ENCODE results near the gene GRB10.

DNA sequence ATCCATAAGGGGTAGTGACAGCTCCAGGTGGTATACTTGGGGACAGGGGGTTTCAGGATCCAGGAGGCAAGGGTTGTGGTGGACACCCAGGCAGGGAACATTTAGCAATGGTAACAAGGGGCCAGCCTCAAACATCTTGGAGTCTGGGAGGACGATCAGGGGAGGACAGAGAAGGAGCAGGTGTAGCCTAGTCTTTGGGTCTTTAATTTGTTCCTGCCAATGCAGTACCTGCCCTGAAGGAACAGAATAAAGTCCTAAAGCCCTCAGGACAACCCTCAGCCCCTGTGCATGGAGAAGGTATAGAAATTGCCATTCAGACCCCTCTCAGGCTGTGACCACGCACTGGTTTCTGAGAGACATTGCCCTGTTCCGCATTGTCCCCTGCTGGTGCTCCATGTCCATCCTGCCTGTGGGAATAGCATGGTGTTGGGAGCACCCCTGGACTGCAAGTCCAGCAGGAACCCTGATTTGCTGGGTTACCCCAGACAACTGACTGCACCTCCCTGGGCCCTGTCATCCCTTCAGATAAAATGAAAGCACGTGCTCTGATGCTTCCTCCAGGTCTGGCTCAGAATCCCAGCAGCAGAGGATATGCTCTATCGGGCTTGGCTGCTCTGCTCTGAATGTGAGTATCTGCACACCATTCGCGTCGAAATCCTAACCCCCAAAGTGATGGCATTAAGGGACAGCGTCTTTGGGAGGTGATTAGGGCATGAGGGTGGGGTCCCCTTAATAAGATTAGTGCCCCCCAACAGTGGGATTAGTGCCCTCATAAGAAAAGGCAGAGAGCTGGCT, 241.7 kb downstream of the GRB10 start:
- TF ChIP-seq POLR2AphosphoS5 (IDR thresholded peaks at IDR 0.05; ENCODE audit: low read depth) (no peak), EZH2 (IDR thresholded peaks at IDR 0.05; ENCODE audit: low read depth, unreplicated experiment) (no peak), CREB1 (CRISPR knock-in tag; IDR thresholded peaks at IDR 0.05; ENCODE audit: low read depth) (no peak)
- TF ChIP-seq, protein P1, sequence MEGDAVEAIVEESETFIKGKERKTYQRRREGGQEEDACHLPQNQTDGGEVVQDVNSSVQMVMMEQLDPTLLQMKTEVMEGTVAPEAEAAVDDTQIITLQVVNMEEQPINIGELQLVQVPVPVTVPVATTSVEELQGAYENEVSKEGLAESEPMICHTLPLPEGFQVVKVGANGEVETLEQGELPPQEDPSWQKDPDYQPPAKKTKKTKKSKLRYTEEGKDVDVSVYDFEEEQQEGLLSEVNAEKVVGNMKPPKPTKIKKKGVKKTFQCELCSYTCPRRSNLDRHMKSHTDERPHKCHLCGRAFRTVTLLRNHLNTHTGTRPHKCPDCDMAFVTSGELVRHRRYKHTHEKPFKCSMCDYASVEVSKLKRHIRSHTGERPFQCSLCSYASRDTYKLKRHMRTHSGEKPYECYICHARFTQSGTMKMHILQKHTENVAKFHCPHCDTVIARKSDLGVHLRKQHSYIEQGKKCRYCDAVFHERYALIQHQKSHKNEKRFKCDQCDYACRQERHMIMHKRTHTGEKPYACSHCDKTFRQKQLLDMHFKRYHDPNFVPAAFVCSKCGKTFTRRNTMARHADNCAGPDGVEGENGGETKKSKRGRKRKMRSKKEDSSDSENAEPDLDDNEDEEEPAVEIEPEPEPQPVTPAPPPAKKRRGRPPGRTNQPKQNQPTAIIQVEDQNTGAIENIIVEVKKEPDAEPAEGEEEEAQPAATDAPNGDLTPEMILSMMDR (conservative IDR thresholded peaks at IDR 0.05; ENCODE audit: low read depth in 2 of 2) = no peak
- TF ChIP-seq, protein P2, sequence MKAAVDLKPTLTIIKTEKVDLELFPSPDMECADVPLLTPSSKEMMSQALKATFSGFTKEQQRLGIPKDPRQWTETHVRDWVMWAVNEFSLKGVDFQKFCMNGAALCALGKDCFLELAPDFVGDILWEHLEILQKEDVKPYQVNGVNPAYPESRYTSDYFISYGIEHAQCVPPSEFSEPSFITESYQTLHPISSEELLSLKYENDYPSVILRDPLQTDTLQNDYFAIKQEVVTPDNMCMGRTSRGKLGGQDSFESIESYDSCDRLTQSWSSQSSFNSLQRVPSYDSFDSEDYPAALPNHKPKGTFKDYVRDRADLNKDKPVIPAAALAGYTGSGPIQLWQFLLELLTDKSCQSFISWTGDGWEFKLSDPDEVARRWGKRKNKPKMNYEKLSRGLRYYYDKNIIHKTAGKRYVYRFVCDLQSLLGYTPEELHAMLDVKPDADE (IDR thresholded peaks at IDR 0.05) = no peak

All from GM23338 (cell line).